Stimulated activated CD4-positive, alpha-beta T cell treated with anti-CD3 and anti-CD28 coated beads, Interleukin-12 subunit alpha, Interleukin-12 subunit beta, amount 100 ng/mL, for 4 hours (primary cell): ENCODE results near the gene ZNF621.
A peak's percentile ranks its signal among the peaks of the same experiment; 100 is the strongest.
"Not testable (repeated sequence)": the region's sequence is repeated elsewhere in the genome, so short reads cannot be mapped to it uniquely, and the experiment has no call there.

Experiments
- DNase-seq: peaks from one replicate; pipeline ENCODE4 v3.0.0-alpha.2; 2020

ZNF621 gene

GRCh38 chr3:40546816-40547215 lies 22.1 kb downstream of the ZNF621 start:
- no peak for DNase-seq

GRCh38 chr3:40550167-40550566 lies 25.4 kb downstream of the ZNF621 start:
- DNase-seq: no peak

DNA sequence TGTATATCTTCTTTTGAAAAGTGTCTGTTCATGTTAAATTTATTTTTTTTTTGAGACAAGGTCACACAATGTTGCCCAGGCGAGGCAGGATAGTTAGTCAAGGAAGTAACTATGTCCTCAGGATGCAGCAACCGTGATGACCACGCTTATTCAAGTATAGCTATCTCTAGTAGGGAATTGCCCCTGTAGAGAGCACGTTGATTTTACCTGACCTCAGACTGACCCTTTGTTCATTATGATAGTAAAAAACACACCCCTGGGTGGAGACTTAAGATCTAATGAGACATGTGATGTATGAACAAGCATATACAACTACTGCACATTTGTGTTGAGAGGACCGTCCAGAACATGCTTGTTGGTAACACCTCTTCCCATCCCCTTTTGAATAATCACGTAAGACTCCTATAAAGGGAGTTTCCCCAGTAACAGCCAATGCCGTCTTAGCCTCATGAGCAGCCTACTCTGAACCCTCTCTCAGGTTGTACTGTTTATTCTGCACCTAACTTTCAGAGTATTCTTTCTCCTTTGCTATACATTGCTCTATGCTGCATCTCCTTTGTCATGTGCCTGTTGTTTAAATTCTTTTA lies 32.9 kb downstream of the ZNF621 start:
- no peak for DNase-seq

- not testable (repeated sequence) for DNase-seq
Observed at GRCh38 chr3:40562482-40562881, 37.7 kb downstream of the ZNF621 start.

DNA sequence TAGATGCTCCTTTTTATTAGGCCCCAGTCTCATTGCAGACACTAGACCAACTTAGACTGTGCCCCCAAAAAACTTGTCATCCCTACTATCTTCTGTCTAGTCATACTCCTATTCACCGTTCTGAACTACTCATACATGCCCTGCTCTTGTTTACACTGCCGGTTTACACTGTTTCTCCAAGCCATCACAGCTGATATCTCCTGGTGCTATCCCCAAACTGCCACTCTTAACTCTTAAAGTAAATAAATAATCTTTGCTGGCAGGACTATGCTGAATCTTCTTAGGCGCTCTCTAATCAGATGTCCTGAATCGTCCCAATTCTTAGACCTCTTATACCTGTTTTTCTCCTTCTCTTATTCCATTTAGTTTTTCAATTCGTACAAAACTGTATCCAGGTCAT lies 40.9 kb downstream of the ZNF621 start:
- not testable (repeated sequence) for DNase-seq

DNA sequence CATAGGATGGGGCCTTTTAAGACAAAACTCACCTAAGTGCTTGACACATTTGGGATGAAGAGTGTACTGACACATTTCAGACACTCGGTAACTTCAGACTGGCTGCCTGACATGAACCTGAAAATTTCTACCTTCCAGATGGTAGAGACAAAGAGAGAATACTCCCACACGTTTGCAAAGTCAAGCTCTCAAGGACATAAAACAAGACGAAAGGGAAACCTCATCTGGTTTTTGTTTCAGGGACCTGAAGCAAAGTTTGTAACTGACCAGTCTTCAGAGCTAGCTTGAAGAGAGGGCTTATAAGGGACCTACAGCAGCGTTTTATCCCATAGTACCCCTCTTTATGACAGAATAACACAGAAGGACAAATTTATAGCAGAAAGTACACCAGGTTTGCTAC lies 41.9 kb downstream of the ZNF621 start:
- no peak for DNase-seq

DNA sequence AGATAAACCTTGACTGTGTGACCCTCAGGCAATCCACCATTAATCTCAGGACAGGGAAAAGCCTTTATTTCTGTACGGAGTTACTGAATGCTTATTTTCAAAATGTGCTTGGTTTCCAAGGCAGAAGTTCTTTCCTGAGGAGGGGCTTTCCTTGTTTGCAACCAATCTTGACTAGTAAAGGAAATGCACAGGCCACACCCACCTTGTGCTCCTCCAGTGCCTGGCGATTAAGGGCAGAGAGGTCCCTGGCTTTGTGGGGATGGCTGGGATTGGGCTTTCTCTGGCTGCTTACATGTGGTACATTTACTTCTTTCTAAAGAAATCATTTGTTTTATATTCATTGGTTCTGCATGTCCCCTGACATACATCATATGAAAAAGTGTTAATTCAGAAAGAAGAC lies 47.8 kb downstream of the ZNF621 start:
- DNase-seq: no peak

- no peak for DNase-seq
Observed at GRCh38 chr3:40574050-40574449, 49.3 kb downstream of the ZNF621 start.

DNA sequence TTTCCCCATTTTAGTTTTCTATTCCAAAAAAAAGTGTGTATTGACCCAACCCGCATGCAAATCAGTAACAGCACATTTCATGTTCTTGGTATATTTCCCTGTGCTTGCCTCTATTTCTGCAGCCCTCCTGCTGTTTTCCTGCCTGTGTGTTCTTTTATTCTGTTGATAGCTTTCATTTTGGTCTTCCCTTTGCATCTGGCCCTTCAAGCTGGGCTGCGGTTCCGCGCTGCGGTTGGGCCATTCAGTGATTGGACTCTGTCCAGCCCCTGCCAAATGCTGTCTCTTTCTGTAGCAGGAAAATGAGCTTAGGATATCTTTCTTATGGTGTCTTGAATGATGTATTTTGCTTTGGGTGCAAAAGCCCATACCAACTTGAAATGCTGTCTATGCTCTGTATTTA lies 49.9 kb downstream of the ZNF621 start:
- no peak for DNase-seq

DNA sequence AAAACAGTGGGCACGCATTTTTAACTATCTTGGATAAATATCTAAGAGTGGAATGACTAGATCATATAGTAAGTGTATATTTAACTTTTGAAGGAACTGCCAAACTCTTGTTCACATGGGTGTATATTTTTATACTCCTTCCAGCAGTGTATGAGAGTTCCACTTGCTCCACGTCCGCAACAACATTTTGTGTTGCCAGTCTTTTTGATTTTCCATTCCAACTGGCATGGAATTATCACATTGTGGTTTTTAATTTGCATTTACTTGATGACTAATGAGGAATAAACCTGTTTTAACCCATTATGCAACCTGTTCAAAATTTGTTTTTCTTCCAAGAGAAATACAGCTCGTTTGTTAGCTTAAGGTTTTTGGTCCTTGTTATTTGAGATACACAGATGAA lies 51.6 kb downstream of the ZNF621 start:
- DNase-seq: no peak

- DNase-seq: peak; percentile 51
Observed at GRCh38 chr3:40580494-40581091, 55.8 kb downstream of the ZNF621 start.

GRCh38 chr3:40581166-40581565 lies 56.4 kb downstream of the ZNF621 start:
- no peak for DNase-seq

GRCh38 chr3:40582401-40583027 lies 57.8 kb downstream of the ZNF621 start:
- no peak for DNase-seq

- DNase-seq: no peak
Observed at GRCh38 chr3:40583691-40584090, 58.9 kb downstream of the ZNF621 start.

DNA sequence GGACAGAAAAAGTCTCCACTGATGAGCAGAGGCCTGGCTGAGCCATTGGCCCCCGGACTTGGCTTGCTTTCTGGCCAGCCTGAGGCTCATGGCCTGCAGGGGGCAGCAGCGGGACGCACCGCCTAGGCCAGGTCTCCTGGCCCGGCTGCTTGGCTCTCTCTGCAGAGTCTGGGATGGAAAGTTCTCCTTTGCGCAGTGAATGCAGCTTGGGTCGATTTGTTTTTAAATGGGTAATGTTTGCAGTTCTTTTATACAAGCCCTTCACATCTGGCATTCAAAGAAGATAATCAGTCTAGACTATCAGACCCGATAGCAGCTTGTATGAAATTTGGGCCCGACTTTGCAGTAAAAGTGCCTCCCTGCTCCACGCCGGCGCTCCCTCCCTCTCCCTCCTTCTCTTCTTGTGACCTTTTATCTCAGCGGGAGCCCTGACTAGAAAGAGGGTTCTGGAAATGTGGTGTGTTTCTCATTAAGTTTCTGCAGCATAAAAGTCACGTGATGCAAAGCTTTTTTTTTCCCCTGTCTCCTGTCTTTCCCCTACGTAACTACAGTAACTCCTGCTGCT lies 59.9 kb downstream of the ZNF621 start:
- peak; percentile 73 for DNase-seq

DNA sequence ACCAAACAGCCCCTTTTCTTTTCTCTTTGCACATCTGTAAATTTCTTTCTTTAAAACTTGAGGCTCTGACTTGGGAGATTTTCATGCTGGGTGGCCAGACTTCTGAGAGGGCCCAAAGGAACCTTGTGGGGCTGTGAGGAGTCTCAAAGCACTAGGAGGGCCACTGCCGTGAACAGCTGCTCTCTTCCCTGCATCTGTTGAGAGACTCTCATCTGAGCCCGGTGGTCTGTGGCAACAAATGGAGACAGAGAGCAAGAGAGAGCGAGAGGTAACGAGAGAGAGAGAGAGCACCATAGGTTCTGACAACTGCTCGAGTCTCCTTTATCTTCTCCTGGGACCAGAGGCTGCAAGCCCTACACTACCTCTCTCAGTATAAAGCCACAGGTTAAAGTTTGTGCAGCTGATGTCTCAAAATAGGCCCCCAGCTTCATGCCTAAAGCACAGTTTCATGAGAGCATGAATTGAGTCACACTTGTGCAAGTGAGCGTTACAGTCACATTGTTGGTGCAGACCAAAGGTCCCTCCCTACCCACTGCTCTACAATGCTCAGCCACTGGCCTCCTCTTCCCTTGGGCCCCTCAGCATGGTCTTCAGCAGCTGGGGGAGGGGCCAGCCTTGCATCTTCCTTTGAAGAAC lies 60.7 kb downstream of the ZNF621 start:
- no peak for DNase-seq

DNA sequence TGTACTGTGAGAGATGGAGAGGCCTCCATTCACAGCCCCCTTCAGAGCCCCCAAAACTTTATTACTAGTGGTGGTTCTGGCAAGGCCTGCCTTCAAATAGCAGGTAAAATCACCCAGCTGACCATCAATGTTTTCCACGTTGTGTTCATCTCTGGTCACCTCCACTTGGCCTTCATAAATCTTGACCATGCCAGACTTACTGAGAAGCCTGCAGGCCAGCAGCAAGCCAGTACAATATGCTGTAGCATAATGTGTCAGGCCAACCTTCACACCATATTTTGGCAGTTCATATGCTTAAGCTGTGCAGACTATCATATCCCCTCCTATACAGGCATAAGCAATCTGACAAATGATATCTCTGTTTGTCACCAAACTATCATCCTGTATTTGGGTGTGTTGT lies 62.1 kb downstream of the ZNF621 start:
- no peak for DNase-seq

DNA sequence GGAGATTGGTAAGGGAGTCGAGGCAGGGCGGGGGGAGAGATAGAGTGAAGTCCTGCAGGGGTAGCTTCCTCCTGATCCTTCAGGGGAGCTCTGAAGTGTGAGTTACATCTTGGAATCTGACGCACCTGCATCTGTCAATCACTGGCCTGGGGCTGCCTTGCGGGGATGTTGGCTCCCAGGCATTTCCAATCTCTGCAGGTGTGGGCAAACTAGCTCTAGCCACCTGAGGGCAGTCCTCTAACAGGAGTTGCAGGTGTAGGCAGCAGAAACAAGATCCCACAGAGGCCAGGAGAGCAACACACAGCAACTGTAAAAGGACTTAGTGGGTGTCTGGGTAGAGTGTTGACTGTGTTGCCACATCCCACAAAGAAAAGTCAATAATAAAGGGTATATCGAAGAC lies 63.6 kb downstream of the ZNF621 start:
- no peak for DNase-seq
